Measurements from ENCODE around the gene SYTL5.

GRCh38 chrX:38170556-38170955, 164.2 kb downstream of the SYTL5 start:
- TF ChIP-seq CTCF (IDR thresholded peaks at IDR 0.05): no peak
- TF ChIP-seq POLR2A (IDR thresholded peaks at IDR 0.05; ENCODE audit: low read length): no peak
- no peak for TF ChIP-seq RAD21 (conservative IDR thresholded peaks at IDR 0.05 in 1 of 2, IDR thresholded peaks at IDR 0.05 in 1 of 2)
- no peak for TF ChIP-seq EP300 (IDR thresholded peaks at IDR 0.05)
- TF ChIP-seq SREBF2 (IDR thresholded peaks at IDR 0.05): no peak
- no peak for TF ChIP-seq REST (IDR thresholded peaks at IDR 0.05)
- TF ChIP-seq RNF2 (IDR thresholded peaks at IDR 0.05; ENCODE audit: borderline replicate concordance, low read depth): no peak

Data from A549 (cell line).